Esophagus squamous epithelium (tissue), 4 donors: ENCODE data around the gene PCSK6.

ENCODE experiments used
- CTCF ChIP-seq, 6 experiments: fragments of 450-650 bp in 4 of 6; fragments of 200-600 bp in 2 of 6; sonication (generic) in 2 of 6; IDR thresholded peaks; one replicate each; pipeline ENCODE4 v1.5.1; 2016 to 2019; ENCODE audit warnings: antibody characterized with exemption in 6 of 6, mild to moderate bottlenecking in 4 of 6, moderate library complexity in 4 of 6
- POLR2A ChIP-seq, 4 donors: fragments of 450-650 bp; IDR thresholded peaks; one replicate each; pipeline ENCODE4 v1.6.1; 2017; ENCODE audit warnings: antibody characterized with exemption in 4 of 4, mild to moderate bottlenecking in 4 of 4, moderate library complexity in 3 of 4

DNA sequence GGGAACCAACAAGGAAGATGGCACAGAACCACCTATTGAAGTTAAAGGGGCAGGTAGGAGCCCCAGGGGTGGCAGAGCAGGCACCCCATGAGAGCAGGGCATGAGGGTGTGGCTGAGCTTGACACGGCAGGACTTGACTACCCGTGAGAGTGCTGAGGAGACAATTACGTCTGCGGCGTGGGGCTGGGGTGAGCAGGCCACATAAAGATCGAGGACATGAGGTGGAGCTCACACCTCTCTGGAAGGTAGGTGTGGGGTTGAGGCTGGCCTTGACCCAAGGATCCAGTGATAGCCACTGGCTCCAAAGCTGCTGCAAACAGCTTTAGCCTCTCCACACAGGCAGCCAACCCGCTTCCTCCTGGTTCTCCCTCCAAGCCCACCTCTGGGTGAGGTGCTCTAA is 64.5 kb downstream of the PCSK6 start:
- TF ChIP-seq POLR2A (IDR thresholded peaks at IDR 0.05) (no peak), CTCF (IDR thresholded peaks at IDR 0.05) (no peak)
